Panc1 (cell line): ENCODE results near the gene DAPP1. TPM values are rescaled to one million over a fixed set of nuclear protein-coding genes. Genes with fewer than 3 reads are reported as not detected.

Experiments used
- ATAC-seq: fragments of 200-7000 bp; cut with Tn5 transposase; 2 replicates; pipeline ENCODE4 v1.9.1; 2020; ENCODE audit warnings: mild to moderate bottlenecking, moderate library complexity
- BruUV-seq: library from RNA; stranded (reverse); fragments of 400-500 nt; replicated peaks from 2 replicates; lab custom pipeline; 2021; lab: Mats Ljungman, UMichigan
- CTCF ChIA-PET: fragments of 300-600 bp; sonication (Branson Sonifier 250); formaldehyde crosslinking; loops from one replicate; lab custom pipeline; 2022; ENCODE audit warnings: antibody characterized with exemption; lab: Charles Lee
- POLR2A ChIA-PET: fragments of 300-600 bp; sonication (Branson Sonifier 250); formaldehyde crosslinking; loops from one replicate; lab custom pipeline; 2022; ENCODE audit warnings: antibody characterized with exemption; lab: Charles Lee
- DNase-seq: peaks from one replicate; pipeline ENCODE4 v3.0.0-alpha.2; 2010; ENCODE audit warnings: low read depth, low spot score
- H3K27ac ChIP-seq: 2 replicates; pipeline ENCODE4 v1.5.1; 2011; ENCODE audit warnings: mild to moderate bottlenecking, low read length, inconsistent platforms
- H3K27me3 ChIP-seq: fragments of 200-500 bp; sonication (Bioruptor generic); 2 replicates; pipeline ENCODE4 v1.6.0; 2014; ENCODE audit warnings: low read length, inconsistent platforms; ENCODE audit not compliant: control insufficient read depth, insufficient read depth
- H3K36me3 ChIP-seq: fragments of 200-500 bp; sonication (Bioruptor generic); 2 replicates; pipeline ENCODE4 v1.5.1; 2014; ENCODE audit warnings: inconsistent platforms, mild to moderate bottlenecking, low read length, moderate library complexity; ENCODE audit not compliant: control insufficient read depth, insufficient read depth
- H3K4me1 ChIP-seq: 2 replicates; pipeline ENCODE4 v1.5.1; 2011; ENCODE audit warnings: inconsistent platforms, mild to moderate bottlenecking, low read length, moderate library complexity; ENCODE audit not compliant: control insufficient read depth, insufficient read depth
- H3K4me3 ChIP-seq, 2 experiments: 2 replicates each; pipeline ENCODE4 v1.5.1; 2011 to 2012; ENCODE audit warnings: low read depth in 2 of 2, low read length in 2 of 2, mild to moderate bottlenecking in 2 of 2, inconsistent platforms in 1 of 2, moderate library complexity in 1 of 2
- H3K9me3 ChIP-seq: fragments of 200-500 bp; sonication (Bioruptor generic); 2 replicates; pipeline ENCODE4 v1.5.1; 2014; ENCODE audit warnings: low read depth, mild to moderate bottlenecking, inconsistent platforms, low read length, moderate library complexity; ENCODE audit not compliant: control insufficient read depth, insufficient read depth
- POLR2AphosphoS5 ChIP-seq: IDR thresholded peaks from 2 replicates; pipeline ENCODE4 v1.6.1; 2012; ENCODE audit warnings: mild to moderate bottlenecking, low read depth, low read length, moderate library complexity
- SIN3A ChIP-seq: IDR thresholded peaks from 2 replicates; pipeline ENCODE4 v1.6.1; 2012; ENCODE audit warnings: low read depth, mild to moderate bottlenecking, low read length, moderate library complexity, borderline replicate concordance; ENCODE audit not compliant: insufficient read depth
- TCF7L2 ChIP-seq: IDR thresholded peaks from 2 replicates; pipeline ENCODE4 v1.6.1; 2011; ENCODE audit warnings: mild to moderate bottlenecking, low read depth, low read length, inconsistent platforms
- in situ Hi-C: cut with HindIII; loops from 2 replicates; pipeline ENCODE4 v1.10.0; 2016; ENCODE audit warnings: low sequenced_read_pairs, low pct_unique_long_range_greater_than_20kb
- intact Hi-C: fragments of 100-400 bp; cut with micrococcal nuclease; formaldehyde crosslinking; loops from one replicate; pipeline ENCODE4 v1.10.0; 2022; ENCODE audit not compliant: unreplicated experiment
- total RNA-seq: library from RNA; stranded (reverse); gene quantifications from one replicate; pipeline ENCODE4 v1.2.1, GENCODE V29; 2021; ENCODE audit not compliant: unreplicated experiment
- TF ChIP-seq, protein P1 (sequence below), 2 experiments: IDR thresholded peaks; 2 replicates each; pipeline ENCODE4 v1.6.1; 2011 to 2012; ENCODE audit warnings: low read depth in 2 of 2, control low read depth in 1 of 2, low read length in 1 of 2, mild to moderate bottlenecking in 1 of 2, moderate library complexity in 1 of 2; ENCODE audit not compliant: insufficient read depth in 1 of 2
- TF ChIP-seq, protein P2 (sequence below): fragments of 450-650 bp; IDR thresholded peaks from 2 replicates; pipeline ENCODE4 v1.5.1; 2017; ENCODE audit warnings: mild to moderate bottlenecking

The DAPP1 gene
- total RNA-seq, 1 experiment from 2014 or later: not detected

DNA sequence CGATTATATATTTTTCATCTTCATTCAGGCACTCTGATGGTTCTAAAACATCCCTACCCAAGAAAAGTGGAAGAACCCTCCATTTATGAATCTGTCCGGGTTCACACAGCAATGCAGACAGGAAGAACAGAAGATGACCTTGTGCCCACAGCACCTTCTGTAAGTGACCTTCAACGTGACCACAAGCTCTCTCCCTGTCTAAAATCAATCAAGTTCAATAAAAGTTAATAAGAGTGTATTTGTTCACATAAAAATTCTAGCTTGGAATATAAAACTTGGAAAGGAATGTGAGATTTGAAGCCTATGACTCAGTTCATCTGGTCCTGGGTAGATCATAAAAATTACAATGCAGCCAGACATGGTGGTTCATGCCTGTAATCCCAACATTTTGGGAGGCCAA, 36.6 kb downstream of the DAPP1 start:
- no peak overlapping the region for H3K27ac ChIP-seq
- TF ChIP-seq SIN3A: no peak
- TF ChIP-seq, protein P1, sequence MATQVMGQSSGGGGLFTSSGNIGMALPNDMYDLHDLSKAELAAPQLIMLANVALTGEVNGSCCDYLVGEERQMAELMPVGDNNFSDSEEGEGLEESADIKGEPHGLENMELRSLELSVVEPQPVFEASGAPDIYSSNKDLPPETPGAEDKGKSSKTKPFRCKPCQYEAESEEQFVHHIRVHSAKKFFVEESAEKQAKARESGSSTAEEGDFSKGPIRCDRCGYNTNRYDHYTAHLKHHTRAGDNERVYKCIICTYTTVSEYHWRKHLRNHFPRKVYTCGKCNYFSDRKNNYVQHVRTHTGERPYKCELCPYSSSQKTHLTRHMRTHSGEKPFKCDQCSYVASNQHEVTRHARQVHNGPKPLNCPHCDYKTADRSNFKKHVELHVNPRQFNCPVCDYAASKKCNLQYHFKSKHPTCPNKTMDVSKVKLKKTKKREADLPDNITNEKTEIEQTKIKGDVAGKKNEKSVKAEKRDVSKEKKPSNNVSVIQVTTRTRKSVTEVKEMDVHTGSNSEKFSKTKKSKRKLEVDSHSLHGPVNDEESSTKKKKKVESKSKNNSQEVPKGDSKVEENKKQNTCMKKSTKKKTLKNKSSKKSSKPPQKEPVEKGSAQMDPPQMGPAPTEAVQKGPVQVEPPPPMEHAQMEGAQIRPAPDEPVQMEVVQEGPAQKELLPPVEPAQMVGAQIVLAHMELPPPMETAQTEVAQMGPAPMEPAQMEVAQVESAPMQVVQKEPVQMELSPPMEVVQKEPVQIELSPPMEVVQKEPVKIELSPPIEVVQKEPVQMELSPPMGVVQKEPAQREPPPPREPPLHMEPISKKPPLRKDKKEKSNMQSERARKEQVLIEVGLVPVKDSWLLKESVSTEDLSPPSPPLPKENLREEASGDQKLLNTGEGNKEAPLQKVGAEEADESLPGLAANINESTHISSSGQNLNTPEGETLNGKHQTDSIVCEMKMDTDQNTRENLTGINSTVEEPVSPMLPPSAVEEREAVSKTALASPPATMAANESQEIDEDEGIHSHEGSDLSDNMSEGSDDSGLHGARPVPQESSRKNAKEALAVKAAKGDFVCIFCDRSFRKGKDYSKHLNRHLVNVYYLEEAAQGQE (IDR thresholded peaks at IDR 0.05; ENCODE audit: insufficient read depth in 1 of 2, low read depth in 2 of 2, low read length in 1 of 2): no peak
- no peak for TF ChIP-seq TCF7L2
- no peak for TF ChIP-seq POLR2AphosphoS5
- TF ChIP-seq, protein P2, sequence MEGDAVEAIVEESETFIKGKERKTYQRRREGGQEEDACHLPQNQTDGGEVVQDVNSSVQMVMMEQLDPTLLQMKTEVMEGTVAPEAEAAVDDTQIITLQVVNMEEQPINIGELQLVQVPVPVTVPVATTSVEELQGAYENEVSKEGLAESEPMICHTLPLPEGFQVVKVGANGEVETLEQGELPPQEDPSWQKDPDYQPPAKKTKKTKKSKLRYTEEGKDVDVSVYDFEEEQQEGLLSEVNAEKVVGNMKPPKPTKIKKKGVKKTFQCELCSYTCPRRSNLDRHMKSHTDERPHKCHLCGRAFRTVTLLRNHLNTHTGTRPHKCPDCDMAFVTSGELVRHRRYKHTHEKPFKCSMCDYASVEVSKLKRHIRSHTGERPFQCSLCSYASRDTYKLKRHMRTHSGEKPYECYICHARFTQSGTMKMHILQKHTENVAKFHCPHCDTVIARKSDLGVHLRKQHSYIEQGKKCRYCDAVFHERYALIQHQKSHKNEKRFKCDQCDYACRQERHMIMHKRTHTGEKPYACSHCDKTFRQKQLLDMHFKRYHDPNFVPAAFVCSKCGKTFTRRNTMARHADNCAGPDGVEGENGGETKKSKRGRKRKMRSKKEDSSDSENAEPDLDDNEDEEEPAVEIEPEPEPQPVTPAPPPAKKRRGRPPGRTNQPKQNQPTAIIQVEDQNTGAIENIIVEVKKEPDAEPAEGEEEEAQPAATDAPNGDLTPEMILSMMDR: no peak
- H3K9me3 ChIP-seq: no peaks in the 10 kb centered on the region
- H3K4me1 ChIP-seq: no peaks in the 10 kb centered on the region
- DNase-seq (no peak), ATAC-seq (no peak)
- BruUV-seq: no TSS peak
- no peaks in the 10 kb centered on the region; the same call in 1 of the 2 replicates for H3K27me3 ChIP-seq
- intact Hi-C loops: loop anchor here (2.0 kb wide), 1 partner anchor 14 kb away; no protein-coding TSS in a partner anchor
- ChIA-PET POLR2A (no interaction called here), CTCF (no interaction called here)
- no peak overlapping the region for H3K4me3 ChIP-seq
- in situ Hi-C loops: no loop called here
- H3K36me3 ChIP-seq: no peaks in the 10 kb centered on the region

- H3K4me3 ChIP-seq: no peak overlapping the region
- no peak overlapping the region for H3K27ac ChIP-seq
- DNase-seq (no peak), ATAC-seq (no peak)
- H3K9me3 ChIP-seq: no peaks in the 10 kb centered on the region
- TF ChIP-seq, protein P1 (IDR thresholded peaks at IDR 0.05; ENCODE audit: insufficient read depth in 1 of 2, low read depth in 2 of 2, low read length in 1 of 2): no peak
- TF ChIP-seq SIN3A: no peak
- TF ChIP-seq, protein P2: no peak
- no peak for TF ChIP-seq TCF7L2
- no peak for TF ChIP-seq POLR2AphosphoS5
- intact Hi-C loops: loop anchor here (2.0 kb wide), 1 partner anchor 15 kb away; no protein-coding TSS in a partner anchor
- H3K27me3 ChIP-seq: no peaks in the 10 kb centered on the region; the same call in 1 of the 2 replicates
- in situ Hi-C loops: no loop called here
- ChIA-PET CTCF (no interaction called here), POLR2A (no interaction called here)
- H3K36me3 ChIP-seq: no peaks in the 10 kb centered on the region
- BruUV-seq: no TSS peak
- H3K4me1 ChIP-seq: no peaks in the 10 kb centered on the region
These were observed 37.4 kb downstream of the DAPP1 start for GRCh38 chr4:99853999-99854398.
